ENCODE results near the gene SPRN.
"Not testable (repeated sequence)": the region's sequence is repeated elsewhere in the genome, so short reads cannot be mapped to it uniquely, and the experiment has no call there.

SPRN gene

DNA sequence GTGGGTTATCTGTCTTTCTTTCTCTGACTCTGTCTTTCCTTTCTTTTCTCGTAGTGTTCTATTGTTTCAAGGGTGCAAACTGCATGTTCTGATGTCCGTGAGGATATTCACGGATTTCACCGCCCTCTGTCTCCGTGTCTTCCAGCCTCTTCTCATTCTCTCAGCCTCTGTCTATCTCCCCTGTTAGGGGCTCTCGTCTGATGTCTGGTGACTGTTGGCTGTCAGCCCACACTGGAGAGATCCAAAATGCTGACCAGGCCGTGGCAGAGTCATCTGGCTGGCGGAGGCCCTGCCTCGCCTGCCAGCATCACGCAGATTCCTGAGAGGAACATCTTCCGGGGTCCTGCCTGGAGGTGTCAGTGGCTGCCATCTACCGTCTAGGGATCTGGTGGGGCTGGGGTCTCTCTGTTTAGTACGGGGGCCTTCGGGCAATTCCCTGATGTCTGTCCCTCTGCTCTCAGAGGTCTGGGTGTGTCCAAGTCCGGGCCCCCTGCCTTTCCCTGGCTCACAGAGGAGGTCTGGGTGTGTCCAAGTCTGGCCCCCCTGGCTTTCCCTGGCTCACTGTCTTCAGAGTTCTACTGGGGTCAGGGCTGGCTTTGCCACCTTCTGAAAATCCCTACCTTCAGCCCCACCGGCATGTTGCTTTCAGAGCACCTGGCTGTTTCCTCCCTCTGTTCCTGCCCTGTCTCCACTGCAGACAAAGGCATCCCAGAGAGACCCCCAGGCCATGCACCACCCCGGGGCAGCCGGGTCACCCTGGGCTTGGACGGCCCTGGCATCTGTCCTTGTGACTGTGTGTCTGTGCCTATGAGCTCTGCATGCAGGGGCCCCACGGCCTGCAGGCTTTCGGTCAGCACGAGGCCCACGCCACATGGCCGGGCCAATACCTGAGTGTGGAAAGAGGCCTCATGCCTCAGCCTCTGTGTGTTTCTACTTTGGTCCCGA is 15.4 kb upstream of the SPRN start:
- no peak overlapping the region for H3K27ac ChIP-seq (ENCODE audit: low read length)
- peaks cover 3% of the 10 kb centered on the region; the same call in 1 of the 2 replicates for H3K36me3 ChIP-seq (ENCODE audit: control insufficient read depth, insufficient read depth, low read length)
- no peak for DNase-seq (ENCODE audit: low read depth, low spot score)
- no peak overlapping the region for H3K4me3 ChIP-seq (ENCODE audit: low read length)
- H3K4me1 ChIP-seq (ENCODE audit: control insufficient read depth, insufficient read depth, low read length) = no peaks in the 10 kb centered on the region
- H3K9me3 ChIP-seq (ENCODE audit: control insufficient read depth, insufficient read depth, low read length) = peaks cover 35% of the 10 kb centered on the region
- no CpG with 5 or more reads among the region's 25 CpGs for WGBS (ENCODE audit: insufficient coverage, insufficient read length)
- no peaks in the 10 kb centered on the region for H3K27me3 ChIP-seq (ENCODE audit: control insufficient read depth, insufficient read depth, low read length)

DNA sequence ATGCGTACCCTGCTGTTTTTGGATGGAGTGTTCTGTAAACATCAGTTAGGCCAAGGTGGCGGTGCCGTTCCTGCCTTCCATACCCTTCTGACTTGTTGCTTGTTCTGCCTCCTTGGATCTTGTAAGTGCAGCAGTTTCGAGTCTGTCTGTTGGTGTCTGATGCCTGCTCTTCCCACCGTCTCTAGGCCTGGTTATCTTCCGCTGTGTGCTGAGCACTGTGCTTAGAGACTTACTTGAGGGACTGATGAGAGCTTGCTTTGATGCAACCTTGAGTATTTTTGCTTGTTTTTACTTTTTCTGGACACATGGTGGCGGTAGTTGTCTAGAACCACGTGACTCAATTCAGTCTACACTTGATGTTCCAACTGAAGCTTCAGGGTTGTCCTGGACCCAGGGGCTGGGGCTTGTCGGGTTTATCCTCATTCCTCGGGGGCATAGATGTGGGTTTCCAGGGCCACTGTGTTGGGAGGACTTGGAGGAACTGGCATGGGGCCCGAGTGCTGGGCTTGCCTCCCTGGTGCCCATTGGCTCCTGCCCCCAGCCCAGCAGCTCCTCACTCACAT is 14.4 kb upstream of the SPRN start:
- DNase-seq (ENCODE audit: low read depth, low spot score) = no peak
- H3K36me3 ChIP-seq (ENCODE audit: control insufficient read depth, insufficient read depth, low read length) = peaks cover 3% of the 10 kb centered on the region; the same call in 1 of the 2 replicates
- H3K4me3 ChIP-seq (ENCODE audit: low read length) = no peak overlapping the region
- no peak overlapping the region for H3K27ac ChIP-seq (ENCODE audit: low read length)
- peaks cover 29% of the 10 kb centered on the region for H3K9me3 ChIP-seq (ENCODE audit: control insufficient read depth, insufficient read depth, low read length)
- no peaks in the 10 kb centered on the region for H3K4me1 ChIP-seq (ENCODE audit: control insufficient read depth, insufficient read depth, low read length)
- no peaks in the 10 kb centered on the region for H3K27me3 ChIP-seq (ENCODE audit: control insufficient read depth, insufficient read depth, low read length)
- WGBS (ENCODE audit: insufficient coverage, insufficient read length) = no CpG with 5 or more reads among the region's 11 CpGs

DNA sequence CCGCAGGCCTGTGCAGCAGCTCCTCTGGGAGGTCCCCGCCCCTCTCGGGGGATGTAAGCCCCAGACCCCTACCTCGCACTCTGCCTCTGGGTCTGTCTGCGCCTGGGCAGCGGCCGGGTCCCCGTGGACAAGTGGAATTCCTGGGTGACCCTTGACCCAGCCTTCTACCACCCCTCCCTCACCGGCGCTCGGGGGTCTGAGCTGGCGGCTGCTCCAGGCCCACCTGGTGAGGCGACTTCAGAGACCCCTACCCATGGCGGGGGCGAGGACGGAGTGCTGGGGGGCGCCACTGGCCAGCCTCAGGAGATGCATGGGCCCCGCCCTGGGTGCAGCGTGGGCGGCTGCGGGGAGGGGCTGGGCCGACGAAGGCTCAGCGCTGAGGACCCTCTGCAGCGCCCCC is 8.4 kb upstream of the SPRN start:
- not testable (repeated sequence) for H3K4me3 ChIP-seq (ENCODE audit: low read length); H3K27me3 ChIP-seq (ENCODE audit: control insufficient read depth, insufficient read depth, low read length); H3K4me1 ChIP-seq (ENCODE audit: control insufficient read depth, insufficient read depth, low read length); H3K27ac ChIP-seq (ENCODE audit: low read length); DNase-seq (ENCODE audit: low read depth, low spot score); H3K9me3 ChIP-seq (ENCODE audit: control insufficient read depth, insufficient read depth, low read length); H3K36me3 ChIP-seq (ENCODE audit: control insufficient read depth, insufficient read depth, low read length)
- no CpG with 5 or more reads among the region's 25 CpGs for WGBS (ENCODE audit: insufficient coverage, insufficient read length)

DNA sequence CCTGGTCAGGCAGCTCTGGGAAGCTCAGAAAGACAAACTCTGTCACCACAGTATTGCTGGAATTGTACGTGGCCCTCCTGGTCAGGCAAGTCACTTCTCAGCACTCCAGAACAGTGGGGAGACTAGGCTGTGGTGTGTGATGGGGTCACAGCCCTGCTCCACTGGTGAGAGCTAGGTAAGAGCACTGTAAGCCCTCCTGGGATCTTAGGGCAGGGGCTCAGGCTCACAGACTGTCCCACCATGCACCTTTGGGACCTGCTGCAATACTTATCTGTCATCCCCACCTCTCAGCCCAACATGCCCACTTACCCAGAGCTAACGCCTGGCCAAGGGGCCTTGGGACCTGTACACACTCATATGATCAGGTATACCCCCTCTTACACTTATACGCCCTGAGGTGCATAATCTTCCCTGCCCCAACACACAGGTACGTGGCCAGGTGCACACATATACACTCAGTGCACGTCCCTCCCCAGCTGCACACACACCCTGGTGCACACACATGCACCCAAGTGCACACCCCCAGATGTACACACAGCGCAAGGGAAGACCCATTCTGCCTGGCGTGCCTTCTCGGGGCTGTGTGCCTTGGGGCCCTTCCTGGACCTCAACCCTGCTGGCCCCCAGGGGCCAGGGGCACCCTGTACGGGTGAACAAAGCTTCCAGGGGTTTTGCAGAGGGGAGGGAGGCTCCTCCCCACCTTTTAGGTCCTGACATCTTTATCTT is 7.6 kb upstream of the SPRN start:
- not testable (repeated sequence) for H3K36me3 ChIP-seq (ENCODE audit: control insufficient read depth, insufficient read depth, low read length); H3K4me3 ChIP-seq (ENCODE audit: low read length); H3K27me3 ChIP-seq (ENCODE audit: control insufficient read depth, insufficient read depth, low read length); H3K4me1 ChIP-seq (ENCODE audit: control insufficient read depth, insufficient read depth, low read length); H3K27ac ChIP-seq (ENCODE audit: low read length); H3K9me3 ChIP-seq (ENCODE audit: control insufficient read depth, insufficient read depth, low read length); DNase-seq (ENCODE audit: low read depth, low spot score)
- WGBS (ENCODE audit: insufficient coverage, insufficient read length) = no CpG with 5 or more reads among the region's 9 CpGs

DNA sequence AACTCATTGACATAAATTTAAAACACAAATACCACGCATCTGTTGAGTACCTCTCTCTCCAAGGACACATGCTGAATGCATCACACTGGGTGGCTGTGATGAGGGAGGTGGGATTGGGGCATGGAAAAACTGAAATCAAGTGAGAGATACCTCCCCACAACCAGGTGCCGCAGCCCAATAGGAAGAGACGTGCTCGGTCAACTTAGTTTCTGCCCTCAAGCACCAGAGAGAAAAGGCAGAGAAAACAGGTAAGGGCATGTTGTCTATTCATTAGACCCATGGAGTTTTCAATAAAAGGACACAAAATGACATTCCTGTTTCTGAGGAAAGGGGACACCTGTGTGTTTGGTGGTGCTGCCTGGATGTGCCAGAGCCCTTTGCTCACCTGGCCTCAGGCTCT is 5.1 kb upstream of the SPRN start:
- not testable (repeated sequence) for H3K4me3 ChIP-seq (ENCODE audit: low read length); H3K27ac ChIP-seq (ENCODE audit: low read length); H3K9me3 ChIP-seq (ENCODE audit: control insufficient read depth, insufficient read depth, low read length); H3K36me3 ChIP-seq (ENCODE audit: control insufficient read depth, insufficient read depth, low read length); DNase-seq (ENCODE audit: low read depth, low spot score); H3K27me3 ChIP-seq (ENCODE audit: control insufficient read depth, insufficient read depth, low read length); H3K4me1 ChIP-seq (ENCODE audit: control insufficient read depth, insufficient read depth, low read length)
- WGBS (ENCODE audit: insufficient coverage, insufficient read length) = no CpG with 5 or more reads among the region's 4 CpGs

DNA sequence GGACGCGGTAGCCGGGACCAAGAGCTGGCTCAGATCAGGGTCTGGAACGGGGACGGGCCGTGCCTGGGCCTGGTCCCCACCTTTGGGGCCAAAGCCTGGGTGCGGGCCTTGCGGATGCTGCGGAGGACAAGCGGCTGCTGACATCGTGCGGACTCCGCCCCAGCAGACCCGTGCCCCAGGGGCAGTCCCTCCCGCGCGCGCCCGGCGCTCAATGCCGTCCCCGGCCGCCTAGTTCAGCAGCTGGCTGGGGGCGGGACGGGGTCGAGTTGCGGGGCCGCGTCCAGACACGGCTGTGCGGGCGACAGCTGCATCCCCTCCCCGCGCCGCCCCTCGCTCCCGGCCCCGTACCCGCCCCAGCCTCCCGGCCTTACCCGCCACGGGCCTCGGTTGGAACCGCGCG is 323 bp downstream of the SPRN start:
- WGBS (ENCODE audit: insufficient coverage, insufficient read length) = no CpG with 5 or more reads among the region's 46 CpGs
- not testable (repeated sequence) for H3K27ac ChIP-seq (ENCODE audit: low read length); H3K9me3 ChIP-seq (ENCODE audit: control insufficient read depth, insufficient read depth, low read length); H3K27me3 ChIP-seq (ENCODE audit: control insufficient read depth, insufficient read depth, low read length); DNase-seq (ENCODE audit: low read depth, low spot score); H3K4me1 ChIP-seq (ENCODE audit: control insufficient read depth, insufficient read depth, low read length); H3K36me3 ChIP-seq (ENCODE audit: control insufficient read depth, insufficient read depth, low read length); H3K4me3 ChIP-seq (ENCODE audit: low read length)

DNA sequence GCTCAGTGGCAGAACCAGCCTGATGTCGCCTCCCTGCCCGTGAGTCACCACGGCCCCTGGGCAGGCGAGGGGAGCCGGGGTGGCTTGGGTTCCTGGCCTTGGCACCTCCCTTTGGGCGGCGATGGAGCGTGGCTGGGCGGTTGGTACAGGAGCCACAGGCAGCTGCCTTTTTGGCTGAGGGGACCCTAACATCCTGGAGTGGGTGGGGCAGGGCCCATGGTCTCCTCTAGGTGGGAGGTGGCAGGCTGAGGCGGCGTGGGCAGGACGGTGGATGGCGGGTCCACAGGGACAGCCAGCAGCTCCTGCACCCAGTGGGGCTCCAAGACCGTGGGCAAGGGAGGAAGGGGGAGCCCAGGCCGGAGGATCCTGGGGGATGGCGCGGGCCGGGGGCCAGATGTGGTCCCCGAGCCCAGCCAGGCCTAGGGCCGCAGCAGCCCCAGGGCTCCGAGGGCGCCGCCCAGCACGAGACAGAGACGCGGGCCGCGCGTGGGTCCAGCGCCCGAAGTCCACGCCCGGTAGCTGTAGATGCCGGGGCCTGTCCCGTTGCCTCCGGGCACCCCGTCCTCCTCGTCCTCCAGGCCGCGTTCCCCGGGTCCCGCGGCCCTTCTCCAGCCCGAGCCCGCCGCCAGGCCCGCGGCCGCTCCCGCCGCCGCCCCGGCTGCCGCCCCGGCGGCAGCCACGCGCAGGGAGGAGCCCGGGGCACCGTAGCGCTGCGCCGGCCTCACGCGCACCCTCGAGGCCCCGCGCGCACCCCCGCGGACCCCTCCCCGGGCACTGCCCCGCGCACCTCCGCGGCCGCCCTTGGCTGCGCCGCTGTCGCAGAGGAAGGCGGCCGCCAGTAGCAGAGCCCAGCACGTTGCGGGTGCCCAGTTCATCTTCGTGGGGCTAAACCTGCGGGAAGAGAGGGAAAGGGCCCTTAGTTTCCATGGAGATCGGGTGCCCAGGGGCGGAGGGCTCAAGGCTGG is 1.3 kb downstream of the SPRN start:
- no peaks in the 10 kb centered on the region for H3K9me3 ChIP-seq (ENCODE audit: control insufficient read depth, insufficient read depth, low read length)
- no peak overlapping the region for H3K4me3 ChIP-seq (ENCODE audit: low read length)
- WGBS (ENCODE audit: insufficient coverage, insufficient read length) = no CpG with 5 or more reads among the region's 88 CpGs
- peaks cover 2% of the 10 kb centered on the region; the same call in 1 of the 2 replicates for H3K4me1 ChIP-seq (ENCODE audit: control insufficient read depth, insufficient read depth, low read length)
- H3K36me3 ChIP-seq (ENCODE audit: control insufficient read depth, insufficient read depth, low read length) = peaks cover 6% of the 10 kb centered on the region; the same call in 1 of the 2 replicates
- H3K27ac ChIP-seq (ENCODE audit: low read length) = no peak overlapping the region
- no peaks in the 10 kb centered on the region for H3K27me3 ChIP-seq (ENCODE audit: control insufficient read depth, insufficient read depth, low read length)
- no peak for DNase-seq (ENCODE audit: low read depth, low spot score)

DNA sequence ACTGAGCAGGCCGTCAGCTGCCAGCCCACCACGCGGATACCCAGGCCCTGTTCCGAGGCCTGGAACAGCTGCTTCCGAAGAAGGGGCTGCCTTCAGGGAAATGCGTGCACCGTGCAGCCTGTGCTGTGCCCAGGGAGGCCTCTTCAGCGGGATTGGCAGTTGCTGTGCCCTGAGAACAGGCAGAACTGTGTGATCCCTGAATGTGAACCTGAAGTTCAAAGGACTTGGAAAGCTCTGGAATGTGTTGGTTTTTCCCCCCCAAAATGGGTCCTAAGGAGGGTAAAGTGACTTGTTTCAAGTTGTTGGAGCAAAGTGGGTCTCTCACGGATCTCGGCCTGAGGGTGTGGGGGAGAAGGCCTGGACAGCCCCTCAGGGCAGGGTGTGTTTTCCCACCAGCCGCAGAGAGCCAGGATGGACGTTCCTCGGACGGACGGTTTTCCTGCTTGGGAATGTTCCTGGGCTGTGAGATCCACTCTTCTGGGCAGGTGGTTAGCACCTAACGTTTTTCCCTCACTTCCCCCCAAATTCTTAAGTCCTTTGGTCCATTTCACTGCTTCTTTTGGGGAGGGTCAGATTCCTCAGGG is 2.1 kb downstream of the SPRN start:
- Histone ChIP-seq H3K27me3 (ENCODE audit: control insufficient read depth, insufficient read depth, low read length) (no peaks in the 10 kb centered on the region), H3K36me3 (ENCODE audit: control insufficient read depth, insufficient read depth, low read length) (peaks cover 6% of the 10 kb centered on the region; the same call in 1 of the 2 replicates), H3K4me3 (ENCODE audit: low read length) (no peak overlapping the region), H3K27ac (ENCODE audit: low read length) (no peak overlapping the region), H3K4me1 (ENCODE audit: control insufficient read depth, insufficient read depth, low read length) (peaks cover 2% of the 10 kb centered on the region; the same call in 1 of the 2 replicates), H3K9me3 (ENCODE audit: control insufficient read depth, insufficient read depth, low read length) (no peaks in the 10 kb centered on the region)
- DNase-seq (ENCODE audit: low read depth, low spot score) = no peak
- no CpG with 5 or more reads among the region's 16 CpGs for WGBS (ENCODE audit: insufficient coverage, insufficient read length)

DNA sequence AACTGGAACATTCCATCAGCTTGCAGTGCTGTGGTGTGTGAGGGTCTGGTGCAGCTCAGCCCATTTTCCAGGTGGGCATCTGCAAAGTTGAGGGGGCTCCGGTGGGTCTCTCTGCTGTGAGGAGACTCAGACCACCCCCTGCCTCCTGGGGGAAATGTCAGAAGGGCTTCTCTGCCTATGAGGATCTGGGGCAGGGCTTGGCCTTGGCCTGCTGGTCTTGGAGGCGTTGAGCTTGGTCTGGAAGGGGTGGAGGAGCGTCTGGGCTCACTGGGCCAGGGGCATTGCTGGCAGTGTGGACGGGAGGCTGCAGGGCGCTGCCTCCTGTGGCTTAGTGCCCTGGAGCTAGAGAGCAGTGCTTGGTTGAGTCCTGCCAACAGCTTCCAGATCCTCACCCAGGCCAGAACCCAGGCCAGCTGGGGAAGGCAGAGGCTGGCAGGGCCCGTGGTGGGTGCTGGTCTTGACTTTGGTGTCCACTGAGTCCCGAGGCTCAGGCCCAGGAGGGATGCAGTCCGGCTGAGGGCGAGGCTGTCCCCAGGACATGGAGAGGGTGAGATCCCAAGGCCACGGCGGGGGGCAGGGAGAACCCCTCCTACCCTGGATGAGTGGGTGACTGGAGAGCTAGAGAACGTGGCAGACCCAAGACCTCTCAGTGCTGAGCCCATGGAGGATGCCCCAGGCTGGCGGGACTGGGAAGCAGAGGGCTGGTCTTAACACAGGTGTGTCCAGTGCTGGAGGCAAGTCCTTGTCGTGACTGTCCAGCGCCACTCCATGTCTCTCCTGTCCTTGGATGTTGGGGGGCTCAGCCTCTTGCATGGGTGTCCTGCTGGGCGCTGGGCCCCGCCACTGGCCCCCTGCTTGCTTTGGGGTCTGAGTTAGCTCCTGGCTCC is 2.8 kb downstream of the SPRN start:
- no CpG with 5 or more reads among the region's 17 CpGs for WGBS (ENCODE audit: insufficient coverage, insufficient read length)
- Histone ChIP-seq H3K36me3 (ENCODE audit: control insufficient read depth, insufficient read depth, low read length) (peaks cover 6% of the 10 kb centered on the region; the same call in 1 of the 2 replicates), H3K27me3 (ENCODE audit: control insufficient read depth, insufficient read depth, low read length) (no peaks in the 10 kb centered on the region), H3K27ac (ENCODE audit: low read length) (no peak overlapping the region), H3K9me3 (ENCODE audit: control insufficient read depth, insufficient read depth, low read length) (no peaks in the 10 kb centered on the region), H3K4me1 (ENCODE audit: control insufficient read depth, insufficient read depth, low read length) (peaks cover 2% of the 10 kb centered on the region; the same call in 1 of the 2 replicates), H3K4me3 (ENCODE audit: low read length) (0 out of 2 replicates have a peak overlapping the region, but pooled peaks have one; percentile 13)
- no peak for DNase-seq (ENCODE audit: low read depth, low spot score)
